HUES6 (cell line): Measurements from ENCODE around the gene TMEM135.

Experiments
- H3K27ac ChIP-seq: 2 replicates; pipeline ENCODE4 v1.7.0; 2013; ENCODE audit warnings: low read depth, mild to moderate bottlenecking, low read length, inconsistent platforms
- H3K27me3 ChIP-seq: 2 replicates; pipeline ENCODE4 v1.6.1; 2013; ENCODE audit warnings: low read length; ENCODE audit not compliant: control insufficient read depth, insufficient read depth
- H3K36me3 ChIP-seq: 2 replicates; pipeline ENCODE4 v1.6.1; 2013; ENCODE audit warnings: low read length; ENCODE audit not compliant: control insufficient read depth, insufficient read depth
- H3K4me1 ChIP-seq: 2 replicates; pipeline ENCODE4 v1.6.1; 2013; ENCODE audit warnings: low read length; ENCODE audit not compliant: control insufficient read depth, insufficient read depth
- H3K4me3 ChIP-seq: 2 replicates; pipeline ENCODE4 v1.5.1; 2013; ENCODE audit warnings: low read depth, low read length
- H3K9ac ChIP-seq: one replicate; pipeline ENCODE4 v1.6.1; 2013; ENCODE audit warnings: mild to moderate bottlenecking, low read length
- H3K9me3 ChIP-seq: 2 replicates; pipeline ENCODE4 v1.6.1; 2013; ENCODE audit warnings: low read depth, low read length; ENCODE audit not compliant: control insufficient read depth, insufficient read depth

Gene TMEM135

DNA sequence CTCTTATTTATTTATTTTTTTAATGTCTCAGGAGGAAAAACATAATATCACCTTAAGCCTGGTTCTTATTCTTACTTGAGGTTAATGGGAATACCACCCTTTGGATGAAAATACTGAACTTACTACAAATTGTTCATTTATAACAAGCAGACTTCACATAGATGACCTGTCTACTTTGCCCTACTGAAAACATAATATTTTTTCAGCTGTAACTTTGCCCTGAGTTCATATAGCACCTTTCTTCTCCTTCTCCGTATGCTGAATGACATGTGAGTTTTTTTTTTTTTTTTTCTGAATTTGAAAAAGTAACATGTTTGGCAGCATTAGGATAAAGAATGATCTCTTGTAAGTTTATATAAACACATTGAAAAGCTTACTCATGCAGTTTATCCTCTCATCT lies 186.8 kb downstream of the TMEM135 start:
- H3K36me3 ChIP-seq: no peaks in the 10 kb centered on the region
- H3K9ac ChIP-seq: no peak overlapping the region
- no peak overlapping the region for H3K4me3 ChIP-seq
- H3K27ac ChIP-seq: no peak overlapping the region
- H3K9me3 ChIP-seq: no peaks in the 10 kb centered on the region
- no peaks in the 10 kb centered on the region for H3K4me1 ChIP-seq
- H3K27me3 ChIP-seq: no peaks in the 10 kb centered on the region

DNA sequence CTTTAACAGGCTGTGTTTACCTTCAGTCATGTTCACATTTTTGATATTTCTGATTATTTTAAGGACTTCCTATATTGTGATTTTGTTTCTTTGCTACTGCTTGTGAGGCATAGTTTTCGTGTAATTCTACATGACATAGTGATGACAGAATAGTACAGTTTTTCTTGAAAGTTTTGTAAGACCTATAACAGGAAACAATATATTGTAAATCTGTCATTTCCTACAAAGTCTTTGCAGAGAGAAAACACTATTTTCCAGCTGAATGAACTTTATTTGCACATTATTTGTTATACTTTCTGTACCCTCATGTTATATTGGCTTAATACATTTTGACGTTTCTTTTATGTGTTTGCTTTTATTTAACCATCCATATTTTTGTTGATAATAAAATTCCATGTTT lies 191.1 kb downstream of the TMEM135 start:
- Histone ChIP-seq H3K27ac (no peak overlapping the region), H3K9ac (no peak overlapping the region)

DNA sequence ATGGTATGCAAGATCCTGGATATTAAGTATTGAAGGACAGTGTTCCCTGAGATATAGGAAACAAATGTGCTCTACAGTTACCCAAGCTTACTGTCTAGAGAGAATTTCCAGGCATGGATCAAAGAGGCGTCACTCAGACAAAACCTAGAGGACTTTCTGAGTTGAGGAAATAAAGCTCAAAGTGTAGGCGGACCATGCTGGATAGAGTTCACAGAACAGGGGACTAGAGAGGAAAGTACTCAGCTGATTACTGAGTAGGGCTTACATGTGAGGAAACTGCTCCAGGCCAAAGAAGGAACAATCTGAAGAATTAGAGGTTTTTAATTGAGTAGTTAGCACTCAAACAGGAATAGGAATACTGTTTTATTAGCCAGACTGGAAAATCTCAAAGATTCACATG lies 193.3 kb downstream of the TMEM135 start:
- Histone ChIP-seq H3K4me1 (no peaks in the 10 kb centered on the region), H3K9me3 (peaks cover 12% of the 10 kb centered on the region), H3K9ac (no peak overlapping the region), H3K4me3 (no peak overlapping the region), H3K36me3 (no peaks in the 10 kb centered on the region), H3K27me3 (no peaks in the 10 kb centered on the region), H3K27ac (no peak overlapping the region)

More for the DNA sequence above, 191.1 kb downstream of the TMEM135 start:
- H3K4me3 ChIP-seq: no peak overlapping the region
- no peaks in the 10 kb centered on the region for H3K4me1 ChIP-seq
- no peaks in the 10 kb centered on the region for H3K27me3 ChIP-seq
- H3K36me3 ChIP-seq: no peaks in the 10 kb centered on the region
- peaks cover 12% of the 10 kb centered on the region for H3K9me3 ChIP-seq

DNA sequence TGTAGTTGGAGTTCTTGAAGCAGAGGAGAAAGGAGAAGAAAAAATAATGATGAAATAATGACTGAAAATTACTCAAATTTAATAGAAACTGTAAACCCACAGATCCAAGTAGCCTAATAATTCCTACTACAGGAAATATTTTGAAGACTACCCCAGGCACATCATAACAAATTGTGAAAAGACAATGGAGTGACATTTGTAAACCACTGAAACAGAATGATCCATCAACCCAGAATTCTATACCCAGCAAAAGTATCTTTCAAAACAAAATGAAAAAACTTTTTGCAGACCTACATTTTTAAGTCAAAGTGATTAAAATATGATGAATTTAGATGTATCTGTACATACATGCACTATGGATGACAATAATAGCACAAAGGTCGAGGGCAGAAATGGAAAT lies 194.6 kb downstream of the TMEM135 start:
- Histone ChIP-seq H3K9me3 (peaks cover 12% of the 10 kb centered on the region), H3K27ac (no peak overlapping the region), H3K9ac (no peak overlapping the region), H3K36me3 (no peaks in the 10 kb centered on the region), H3K27me3 (no peaks in the 10 kb centered on the region), H3K4me1 (no peaks in the 10 kb centered on the region), H3K4me3 (no peak overlapping the region)

DNA sequence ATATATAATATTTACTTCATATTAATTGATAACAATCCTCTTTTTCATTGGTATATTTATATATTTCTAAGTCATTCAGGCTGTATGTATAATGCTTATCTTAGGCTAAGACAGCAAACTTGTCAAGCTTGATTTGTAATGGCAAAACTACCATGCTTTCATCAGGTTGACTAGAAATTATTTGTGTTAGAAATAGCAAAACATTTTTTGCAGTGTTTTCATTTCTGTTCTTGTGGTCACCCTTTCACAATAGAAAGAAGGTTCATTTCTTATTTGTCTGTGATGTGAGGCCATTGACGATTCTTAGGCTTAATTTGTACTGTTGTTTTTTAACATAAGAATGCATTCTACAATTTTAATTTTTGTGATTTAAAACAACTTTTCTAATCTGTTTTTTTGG lies 197.6 kb downstream of the TMEM135 start:
- H3K9ac ChIP-seq: no peak overlapping the region
- H3K9me3 ChIP-seq: peaks cover 12% of the 10 kb centered on the region
- H3K27me3 ChIP-seq: no peaks in the 10 kb centered on the region
- H3K27ac ChIP-seq: no peak overlapping the region
- H3K36me3 ChIP-seq: no peaks in the 10 kb centered on the region
- H3K4me3 ChIP-seq: no peak overlapping the region
- no peaks in the 10 kb centered on the region for H3K4me1 ChIP-seq

DNA sequence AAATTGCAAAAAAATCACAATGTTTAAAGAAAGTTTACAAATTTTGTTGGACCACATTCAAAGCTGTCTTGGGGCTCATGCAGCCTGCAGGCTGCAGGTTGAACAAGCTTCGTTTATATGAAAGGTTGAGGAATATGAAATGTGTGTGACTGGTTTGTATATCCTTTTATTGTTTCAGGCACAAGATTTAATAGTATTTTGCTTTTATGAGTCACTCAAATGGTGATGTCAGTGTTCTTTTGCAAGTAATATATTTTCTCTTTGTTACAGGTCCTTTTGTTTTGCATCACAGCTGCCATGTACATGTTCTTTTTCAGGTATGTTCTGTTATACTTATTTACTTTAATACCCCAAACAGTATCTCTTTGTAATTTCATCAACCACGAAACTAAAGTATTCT lies 198.6 kb downstream of the TMEM135 start:
- H3K27ac ChIP-seq: no peak overlapping the region
- H3K27me3 ChIP-seq: no peaks in the 10 kb centered on the region
- H3K9ac ChIP-seq: no peak overlapping the region
- no peaks in the 10 kb centered on the region for H3K4me1 ChIP-seq
- peaks cover 12% of the 10 kb centered on the region for H3K9me3 ChIP-seq
- no peaks in the 10 kb centered on the region for H3K36me3 ChIP-seq
- no peak overlapping the region for H3K4me3 ChIP-seq

DNA sequence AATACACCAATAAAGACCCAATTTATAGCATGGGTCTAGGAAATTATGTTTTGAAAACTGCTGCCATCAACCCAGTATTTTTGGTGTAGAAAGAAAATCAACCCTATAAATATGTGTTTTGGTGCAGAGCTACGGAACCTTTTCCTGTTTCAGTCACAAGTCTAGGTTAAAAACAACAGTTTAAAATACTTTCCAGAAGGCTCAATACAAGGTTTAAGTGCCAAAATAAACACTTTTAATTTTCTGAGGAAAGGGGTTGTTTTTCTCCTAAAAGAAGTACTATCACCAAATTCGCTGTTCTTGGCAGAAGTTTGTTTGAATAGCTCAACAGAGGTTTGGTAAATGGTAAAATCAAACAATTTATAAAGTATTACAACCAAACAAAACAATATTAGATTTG lies 201.3 kb downstream of the TMEM135 start:
- H3K9ac ChIP-seq: no peak overlapping the region
- no peaks in the 10 kb centered on the region for H3K9me3 ChIP-seq
- H3K4me3 ChIP-seq: no peak overlapping the region
- H3K4me1 ChIP-seq: no peaks in the 10 kb centered on the region
- H3K36me3 ChIP-seq: no peaks in the 10 kb centered on the region
- H3K27me3 ChIP-seq: no peaks in the 10 kb centered on the region
- H3K27ac ChIP-seq: no peak overlapping the region

DNA sequence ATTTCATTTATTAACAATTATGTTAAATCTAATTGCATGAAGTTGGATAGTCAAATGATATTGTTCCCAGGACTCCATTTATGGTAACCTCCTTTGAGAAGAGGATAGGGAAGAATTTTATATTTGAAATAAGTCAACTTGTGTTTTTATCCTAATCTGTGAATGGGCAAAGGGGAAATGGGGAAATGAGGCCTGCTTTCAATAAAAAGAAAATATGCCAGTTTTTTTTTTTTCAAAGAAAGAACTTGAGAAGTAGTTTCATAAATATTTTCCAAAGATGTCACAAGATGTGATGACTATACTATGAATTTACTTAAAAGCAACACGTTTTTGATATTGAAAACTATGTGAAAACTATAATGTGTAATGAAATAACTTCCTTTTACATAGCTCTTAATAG lies 201.8 kb downstream of the TMEM135 start:
- H3K9ac ChIP-seq: no peak overlapping the region
- no peaks in the 10 kb centered on the region for H3K9me3 ChIP-seq
- no peak overlapping the region for H3K27ac ChIP-seq
- H3K4me1 ChIP-seq: no peaks in the 10 kb centered on the region
- no peaks in the 10 kb centered on the region for H3K27me3 ChIP-seq
- H3K36me3 ChIP-seq: no peaks in the 10 kb centered on the region
- no peak overlapping the region for H3K4me3 ChIP-seq

DNA sequence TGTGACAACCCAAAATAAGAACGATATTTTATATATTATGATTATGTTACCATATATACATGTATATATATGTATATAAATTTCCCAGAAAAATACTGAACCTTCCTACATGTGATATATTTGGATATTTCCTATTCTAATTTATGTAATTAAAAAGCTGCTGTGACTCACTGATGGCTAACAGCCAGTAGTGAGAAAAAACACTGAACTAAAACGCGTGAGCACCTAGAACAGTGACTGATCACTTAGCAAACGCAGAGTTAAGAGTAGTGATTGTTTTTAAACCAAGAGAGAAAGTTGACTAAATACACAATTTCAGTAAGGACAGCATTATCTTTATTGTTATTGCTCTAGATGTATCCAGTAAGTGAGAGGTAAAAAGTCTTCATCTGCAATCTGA lies 213.8 kb downstream of the TMEM135 start:
- no peak overlapping the region for H3K27ac ChIP-seq

DNA sequence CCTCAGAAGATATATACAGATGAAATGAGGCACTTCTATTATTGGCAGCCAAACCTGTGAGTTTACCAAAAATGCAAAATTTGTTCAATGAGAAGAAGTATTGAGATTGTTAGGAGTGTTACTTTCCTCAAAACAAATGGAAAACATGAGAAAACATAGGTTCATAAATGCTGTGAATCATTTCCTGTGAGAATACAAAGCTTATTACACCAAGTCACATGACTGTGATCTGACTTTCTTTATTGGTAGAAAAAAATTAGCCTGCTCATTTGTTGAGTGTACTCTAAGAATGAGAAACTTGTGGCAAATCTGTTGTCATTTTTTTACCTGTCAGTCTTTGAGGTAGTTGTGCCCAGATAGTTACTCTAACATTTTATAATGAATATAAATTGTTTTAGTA lies 215.1 kb downstream of the TMEM135 start:
- Histone ChIP-seq H3K27me3 (no peaks in the 10 kb centered on the region), H3K4me3 (no peak overlapping the region), H3K36me3 (no peaks in the 10 kb centered on the region), H3K9ac (no peak overlapping the region), H3K4me1 (no peaks in the 10 kb centered on the region), H3K27ac (no peak overlapping the region), H3K9me3 (no peaks in the 10 kb centered on the region)

More for the DNA sequence above, 213.8 kb downstream of the TMEM135 start:
- Histone ChIP-seq H3K36me3 (no peaks in the 10 kb centered on the region), H3K4me3 (no peak overlapping the region), H3K9me3 (no peaks in the 10 kb centered on the region), H3K4me1 (no peaks in the 10 kb centered on the region), H3K9ac (no peak overlapping the region), H3K27me3 (no peaks in the 10 kb centered on the region)

DNA sequence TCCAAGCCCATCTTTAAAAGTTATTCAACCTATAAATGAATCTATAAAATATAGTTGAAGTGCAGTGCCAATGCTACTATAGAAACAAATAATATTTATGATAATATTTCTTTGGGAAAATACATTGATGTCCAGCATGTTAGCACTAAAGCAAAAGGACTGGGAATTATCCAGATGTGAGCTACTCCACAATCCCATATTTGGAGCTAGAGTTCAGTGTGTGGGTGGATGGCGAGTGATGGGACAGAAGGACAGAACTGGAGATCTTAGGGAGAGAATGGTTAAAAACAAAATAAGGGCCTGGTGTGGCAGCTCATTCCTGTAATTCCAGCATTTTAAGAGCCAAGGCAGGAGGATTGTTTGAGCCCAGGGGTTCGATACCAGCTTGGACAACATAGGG lies 216.8 kb downstream of the TMEM135 start:
- Histone ChIP-seq H3K4me3 (no peak overlapping the region), H3K4me1 (peaks cover 5% of the 10 kb centered on the region; the same call in 1 of the 2 replicates), H3K36me3 (no peaks in the 10 kb centered on the region), H3K9me3 (no peaks in the 10 kb centered on the region), H3K9ac (no peak overlapping the region), H3K27me3 (no peaks in the 10 kb centered on the region), H3K27ac (no peak overlapping the region)

DNA sequence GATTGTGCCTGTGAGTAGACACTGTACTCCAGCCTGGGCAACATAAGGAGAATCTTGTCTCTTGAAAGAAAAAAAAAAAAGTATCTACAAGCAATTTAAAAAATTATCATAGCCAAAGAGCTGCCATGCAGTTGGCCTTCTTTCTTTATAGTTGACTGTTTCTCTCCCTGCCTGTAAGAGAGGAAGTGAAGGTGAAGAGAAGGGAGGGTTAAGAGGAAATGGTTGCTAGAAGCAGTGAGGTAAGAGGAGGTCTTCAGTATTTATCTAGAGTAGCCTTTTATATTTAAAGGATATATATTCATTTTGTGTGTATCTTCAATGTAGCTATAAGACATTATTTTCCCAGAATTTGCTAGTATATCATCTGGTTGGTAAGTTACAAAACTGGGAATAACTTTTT lies 217.9 kb downstream of the TMEM135 start:
- Histone ChIP-seq H3K27me3 (no peaks in the 10 kb centered on the region), H3K9ac (no peak overlapping the region), H3K9me3 (no peaks in the 10 kb centered on the region), H3K27ac (no peak overlapping the region), H3K4me3 (no peak overlapping the region), H3K4me1 (peaks cover 5% of the 10 kb centered on the region; the same call in 1 of the 2 replicates), H3K36me3 (no peaks in the 10 kb centered on the region)
